ENCODE results near the gene PDE11A.

DNA sequence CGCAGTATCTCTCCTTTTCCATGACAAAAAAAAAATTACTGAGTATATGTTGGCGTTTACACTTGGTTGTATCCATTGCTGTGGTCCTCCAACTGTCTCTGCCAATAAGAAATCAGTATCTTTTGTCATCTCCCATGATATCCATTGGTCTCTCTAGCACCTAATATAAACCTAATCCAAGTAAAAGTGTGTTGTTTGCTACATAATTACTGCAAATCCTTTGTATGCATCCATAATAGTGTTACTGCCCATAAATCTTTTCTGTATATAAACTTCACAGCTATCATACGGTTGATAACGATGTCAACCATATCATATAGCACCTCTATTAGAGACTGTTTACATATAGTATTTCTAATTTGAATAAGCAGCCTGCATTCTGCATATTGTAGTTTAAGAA, 453.1 kb downstream of the PDE11A start:
- TF ChIP-seq, protein P1, sequence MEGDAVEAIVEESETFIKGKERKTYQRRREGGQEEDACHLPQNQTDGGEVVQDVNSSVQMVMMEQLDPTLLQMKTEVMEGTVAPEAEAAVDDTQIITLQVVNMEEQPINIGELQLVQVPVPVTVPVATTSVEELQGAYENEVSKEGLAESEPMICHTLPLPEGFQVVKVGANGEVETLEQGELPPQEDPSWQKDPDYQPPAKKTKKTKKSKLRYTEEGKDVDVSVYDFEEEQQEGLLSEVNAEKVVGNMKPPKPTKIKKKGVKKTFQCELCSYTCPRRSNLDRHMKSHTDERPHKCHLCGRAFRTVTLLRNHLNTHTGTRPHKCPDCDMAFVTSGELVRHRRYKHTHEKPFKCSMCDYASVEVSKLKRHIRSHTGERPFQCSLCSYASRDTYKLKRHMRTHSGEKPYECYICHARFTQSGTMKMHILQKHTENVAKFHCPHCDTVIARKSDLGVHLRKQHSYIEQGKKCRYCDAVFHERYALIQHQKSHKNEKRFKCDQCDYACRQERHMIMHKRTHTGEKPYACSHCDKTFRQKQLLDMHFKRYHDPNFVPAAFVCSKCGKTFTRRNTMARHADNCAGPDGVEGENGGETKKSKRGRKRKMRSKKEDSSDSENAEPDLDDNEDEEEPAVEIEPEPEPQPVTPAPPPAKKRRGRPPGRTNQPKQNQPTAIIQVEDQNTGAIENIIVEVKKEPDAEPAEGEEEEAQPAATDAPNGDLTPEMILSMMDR (IDR thresholded peaks at IDR 0.05) = no peak
- TF ChIP-seq POLR2A (IDR thresholded peaks at IDR 0.05) = no peak
- TF ChIP-seq EP300 (IDR thresholded peaks at IDR 0.05) = no peak
